Prostate gland (tissue), 2 donors: ENCODE results near the gene P2RY8. TPM values are rescaled to one million over a fixed set of nuclear protein-coding genes. Genes with fewer than 3 reads are reported as not detected.

Experiments
- DNase-seq: peaks from one replicate; pipeline ENCODE4 v3.0.0-alpha.2; 2019; ENCODE audit warnings: low spot score
- H3K27ac ChIP-seq, 2 donors: fragments of 200-600 bp; sonication (generic); 2 replicates each; pipeline ENCODE4 v1.5.1; 2017 to 2019
- H3K27me3 ChIP-seq: fragments of 200-600 bp; sonication (generic); replicated peaks from 2 replicates; pipeline ENCODE4 v1.5.1; 2019; ENCODE audit not compliant: insufficient read depth
- H3K36me3 ChIP-seq, 2 donors: fragments of 200-600 bp; sonication (generic); 1 replicate in 1 of 2; 2 replicates in 1 of 2; pipeline versions ENCODE4 v1.5.1 to v1.8.1; 2017 to 2019
- H3K4me1 ChIP-seq: fragments of 200-600 bp; sonication (generic); replicated peaks from 2 replicates; pipeline ENCODE4 v1.5.1; 2019
- H3K4me3 ChIP-seq, 2 donors: fragments of 200-600 bp; sonication (generic); 2 replicates each; pipeline ENCODE4 v1.5.1; 2017 to 2019
- H3K9me3 ChIP-seq: fragments of 200-600 bp; sonication (generic); 2 replicates; pipeline ENCODE4 v1.5.1; 2017
- POLR2A ChIP-seq: fragments of 450-650 bp; IDR thresholded peaks from one replicate; pipeline ENCODE4 v1.6.1; 2016; ENCODE audit warnings: antibody characterized with exemption, mild to moderate bottlenecking
- POLR2AphosphoS5 ChIP-seq: sonication (generic); formaldehyde crosslinking; IDR thresholded peaks from one replicate; pipeline ENCODE4 v1.6.1; 2017; ENCODE audit warnings: antibody characterized with exemption
- WGBS: methylation state at CpG from one replicate; pipeline ENCODE4 v1.1.5; 2018; 5-methylcytosine and 5-hydroxymethylcytosine counted together
- intact Hi-C: fragments of 100-400 bp; cut with DNase I; formaldehyde crosslinking; loops from one replicate; pipeline ENCODE4 v1.14.2; 2022
- total RNA-seq, 2 donors: library from RNA; depleted of rRNA; stranded (reverse); fragments of >200 nt; gene quantifications; one replicate each; pipeline ENCODE4 v1.1.0, GENCODE V29; 2016
- TF ChIP-seq, protein P1 (sequence below), 4 experiments: fragments of 200-600 bp in 2 of 4; fragments of 450-650 bp in 2 of 4; sonication (generic) in 2 of 4; IDR thresholded peaks; 1 replicate in 3 of 4; 2 replicates in 1 of 4; pipeline ENCODE4 v1.5.1; 2016 to 2019; ENCODE audit warnings: antibody characterized with exemption in 4 of 4, mild to moderate bottlenecking in 2 of 4, moderate library complexity in 2 of 4

Gene P2RY8
- total RNA-seq, 2 donors from 2014 or later, result 0.59 to 1.8 TPM

DNA sequence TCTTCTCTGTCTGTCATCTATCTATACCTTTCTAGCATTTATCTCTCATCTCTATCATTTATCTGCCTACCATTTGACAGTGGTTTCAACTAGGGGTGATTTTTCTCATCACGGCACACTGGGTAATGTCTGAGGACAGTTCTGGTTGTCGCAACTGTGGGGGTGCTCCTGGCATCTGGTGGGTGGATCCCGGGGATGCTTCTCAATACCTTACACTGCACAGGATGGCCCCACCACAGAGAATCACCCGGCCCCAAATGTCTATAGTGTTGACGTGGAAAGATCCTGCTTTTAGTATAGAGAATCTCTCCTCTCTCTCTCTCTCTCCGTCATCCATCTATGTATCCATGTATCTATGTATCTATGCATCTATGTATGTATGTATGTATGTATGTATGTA, 7.2 kb downstream of the P2RY8 start:
- WGBS, result 68% methylated on average over 6 of the region's 6 CpGs
- H3K4me1 ChIP-seq, result no peaks in the 10 kb centered on the region
- H3K27me3 ChIP-seq, result no peaks in the 10 kb centered on the region
- H3K27ac ChIP-seq, result no peak overlapping the region
- intact Hi-C loops, result no loop called here
- TF ChIP-seq, protein P1, sequence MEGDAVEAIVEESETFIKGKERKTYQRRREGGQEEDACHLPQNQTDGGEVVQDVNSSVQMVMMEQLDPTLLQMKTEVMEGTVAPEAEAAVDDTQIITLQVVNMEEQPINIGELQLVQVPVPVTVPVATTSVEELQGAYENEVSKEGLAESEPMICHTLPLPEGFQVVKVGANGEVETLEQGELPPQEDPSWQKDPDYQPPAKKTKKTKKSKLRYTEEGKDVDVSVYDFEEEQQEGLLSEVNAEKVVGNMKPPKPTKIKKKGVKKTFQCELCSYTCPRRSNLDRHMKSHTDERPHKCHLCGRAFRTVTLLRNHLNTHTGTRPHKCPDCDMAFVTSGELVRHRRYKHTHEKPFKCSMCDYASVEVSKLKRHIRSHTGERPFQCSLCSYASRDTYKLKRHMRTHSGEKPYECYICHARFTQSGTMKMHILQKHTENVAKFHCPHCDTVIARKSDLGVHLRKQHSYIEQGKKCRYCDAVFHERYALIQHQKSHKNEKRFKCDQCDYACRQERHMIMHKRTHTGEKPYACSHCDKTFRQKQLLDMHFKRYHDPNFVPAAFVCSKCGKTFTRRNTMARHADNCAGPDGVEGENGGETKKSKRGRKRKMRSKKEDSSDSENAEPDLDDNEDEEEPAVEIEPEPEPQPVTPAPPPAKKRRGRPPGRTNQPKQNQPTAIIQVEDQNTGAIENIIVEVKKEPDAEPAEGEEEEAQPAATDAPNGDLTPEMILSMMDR (IDR thresholded peaks at IDR 0.05), result no peak
- TF ChIP-seq POLR2A, result no peak
- H3K4me3 ChIP-seq, result no peak overlapping the region
- DNase-seq, result no peak
- H3K9me3 ChIP-seq, result no peaks in the 10 kb centered on the region
- H3K36me3 ChIP-seq, result no peaks in the 10 kb centered on the region

GRCh38 chrX:1529328-1529727, 7.7 kb downstream of the P2RY8 start:
- DNase-seq, result no peak
- H3K27me3 ChIP-seq, result no peaks in the 10 kb centered on the region
- no peak overlapping the region for H3K27ac ChIP-seq
- no peaks in the 10 kb centered on the region for H3K9me3 ChIP-seq
- TF ChIP-seq, protein P1 (IDR thresholded peaks at IDR 0.05), result no peak
- 58% methylated on average over 2 of the region's 2 CpGs for WGBS
- no peaks in the 10 kb centered on the region for H3K4me1 ChIP-seq
- H3K36me3 ChIP-seq, result no peaks in the 10 kb centered on the region
- no peak overlapping the region for H3K4me3 ChIP-seq
- intact Hi-C loops, result no loop called here

DNA sequence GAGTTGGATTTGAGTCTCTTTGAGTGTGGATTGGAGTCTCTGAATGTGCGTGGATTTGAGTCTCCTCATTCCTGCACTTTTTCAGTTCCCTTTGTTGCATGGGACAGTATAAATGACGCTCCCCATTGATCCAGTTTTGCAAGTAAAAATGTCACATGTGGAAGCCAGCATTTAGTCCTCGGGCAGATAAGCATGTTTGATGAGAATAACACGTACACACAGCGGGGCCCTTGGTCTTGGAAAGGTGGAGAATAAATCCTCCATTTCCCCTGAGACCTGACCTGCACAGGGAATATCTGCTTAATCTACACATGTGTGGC, 8.1 kb downstream of the P2RY8 start:
- Histone ChIP-seq H3K4me3 (no peak overlapping the region), H3K9me3 (no peaks in the 10 kb centered on the region), H3K4me1 (no peaks in the 10 kb centered on the region), H3K27ac (no peak overlapping the region), H3K36me3 (no peaks in the 10 kb centered on the region), H3K27me3 (no peaks in the 10 kb centered on the region)
- TF ChIP-seq, protein P1 (IDR thresholded peaks at IDR 0.05), result no peak
- TF ChIP-seq POLR2AphosphoS5 (no peak), POLR2A (no peak)
- intact Hi-C loops, result no loop called here
- DNase-seq, result no peak
- 78% methylated on average over 5 of the region's 5 CpGs for WGBS

DNA sequence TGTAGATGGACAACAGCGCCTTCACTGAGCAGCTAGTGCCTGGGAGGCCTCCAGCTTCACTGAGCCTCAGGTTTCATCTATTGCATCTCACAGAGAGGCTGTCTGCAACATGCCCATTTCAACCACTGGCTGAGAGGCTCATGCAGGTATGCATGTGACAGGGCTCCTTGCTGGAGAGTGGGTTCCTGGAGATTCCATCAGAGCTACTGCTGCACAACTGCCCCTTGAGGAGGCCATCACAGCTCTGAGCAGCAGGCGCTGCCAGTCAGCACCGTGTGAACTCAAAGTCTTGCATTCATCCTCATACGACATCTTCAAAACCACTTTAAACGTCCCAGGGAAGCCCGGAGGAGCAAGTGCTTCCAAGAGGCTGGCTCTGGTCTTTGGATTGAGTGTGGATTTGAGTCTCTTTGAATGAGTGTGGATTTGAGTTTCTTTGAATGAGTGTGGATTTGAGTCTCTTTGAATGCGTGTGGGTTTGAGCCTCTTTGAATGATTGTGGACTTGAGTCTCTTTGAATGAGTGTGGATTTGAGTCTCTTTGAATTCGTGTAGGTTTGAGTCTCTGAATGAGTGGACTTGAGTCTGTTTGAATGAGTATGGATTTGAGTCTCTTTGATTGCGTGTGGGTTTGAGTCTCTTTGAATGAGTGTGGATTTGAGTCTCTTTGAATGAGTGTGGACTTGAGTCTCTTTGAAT, 8.7 kb downstream of the P2RY8 start:
- Histone ChIP-seq H3K4me1 (no peaks in the 10 kb centered on the region), H3K27me3 (no peaks in the 10 kb centered on the region), H3K9me3 (no peaks in the 10 kb centered on the region), H3K27ac (no peak overlapping the region), H3K36me3 (no peaks in the 10 kb centered on the region), H3K4me3 (no peak overlapping the region)
- WGBS, result 78% methylated on average over 9 of the region's 9 CpGs
- no peak for DNase-seq
- intact Hi-C loops, result no loop called here
- TF ChIP-seq POLR2A, result no peak
- no peak for TF ChIP-seq POLR2AphosphoS5
- TF ChIP-seq, protein P1 (IDR thresholded peaks at IDR 0.05), result no peak

GRCh38 chrX:1527457-1527856, 9.5 kb downstream of the P2RY8 start:
- no peak for DNase-seq
- Histone ChIP-seq H3K36me3 (no peaks in the 10 kb centered on the region), H3K9me3 (no peaks in the 10 kb centered on the region), H3K4me1 (no peaks in the 10 kb centered on the region), H3K27me3 (no peaks in the 10 kb centered on the region), H3K27ac (no peak overlapping the region), H3K4me3 (no peak overlapping the region)
- intact Hi-C loops, result no loop called here
- TF ChIP-seq, protein P1 (IDR thresholded peaks at IDR 0.05), result no peak
- TF ChIP-seq POLR2A, result no peak
- no peak for TF ChIP-seq POLR2AphosphoS5
- WGBS, result 65% methylated on average over 1 of the region's 1 CpG
